ENCODE measurements around the gene VWDE. TPM values are rescaled to one million over a fixed set of nuclear protein-coding genes. Genes with fewer than 3 reads are reported as not detected.

The VWDE gene
- total and polyA plus RNA-seq, 2 of the 13 experiments (the other 11 are each of a cell fraction or from before 2014, with no cell fraction given) = 0.12 to 0.27 TPM

DNA sequence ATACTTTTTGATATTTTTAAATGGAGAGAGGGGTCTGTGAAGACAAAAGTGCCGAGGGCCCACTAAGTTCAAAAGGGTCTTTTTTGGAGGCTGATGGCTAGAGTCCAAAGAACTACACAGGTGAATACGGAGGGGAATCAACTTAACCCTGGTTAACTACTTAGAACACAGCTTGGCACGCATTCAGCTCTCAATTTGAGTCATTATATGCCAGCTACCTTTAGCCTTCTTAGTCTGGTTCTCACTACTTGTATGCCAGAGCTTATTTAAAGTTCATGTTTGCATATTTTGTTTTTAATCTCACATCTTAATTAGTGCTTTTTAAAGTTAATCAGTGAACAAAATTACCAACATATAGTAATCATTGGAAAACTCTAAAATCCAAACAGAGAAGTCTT lies 80.8 kb downstream of the VWDE start:
- no peak overlapping the region for H3K4me3 ChIP-seq (replicated peaks in 1 of 3; ENCODE audit: insufficient read depth in 1 of 3, low read depth in 2 of 3, low read length in 3 of 3)
- H3K27ac ChIP-seq (ENCODE audit: extremely low read length, insufficient read depth, low read length) = no peak overlapping the region
- H3K36me3 ChIP-seq (replicated peaks in 1 of 2; ENCODE audit: control insufficient read depth in 1 of 2, insufficient read depth in 2 of 2, low read length in 2 of 2) = no peaks in the 10 kb centered on the region
- no peak for DNase-seq (ENCODE audit: low spot score)
- H3K27me3 ChIP-seq (ENCODE audit: control insufficient read depth in 1 of 2, insufficient read depth in 2 of 2, low read length in 2 of 2) = no peaks in the 10 kb centered on the region
- no peak for FAIRE-seq
- no peaks in the 10 kb centered on the region for H3K79me2 ChIP-seq (ENCODE audit: insufficient read depth, low read length)
- in situ Hi-C loops (cut with HindIII; ENCODE audit: extremely low pct_ligation_motif_present, low pct_unique_long_range_greater_than_20kb) (loop anchor here (5.0 kb wide), 1 partner anchor 256 kb away; no protein-coding TSS in a partner anchor), intact Hi-C loops (cut with micrococcal nuclease; ENCODE audit: unreplicated experiment) (loop anchor here (1.0 to 5.0 kb wide), 4 partner anchors 78 to 896 kb away; no protein-coding TSS in a partner anchor)
- TSS peak; percentile 87 for BruUV-seq (replicated peaks)
- H3K9me3 ChIP-seq (ENCODE audit: low read length) = no peaks in the 10 kb centered on the region
- no peaks in the 10 kb centered on the region for H4K20me1 ChIP-seq (ENCODE audit: insufficient read depth, low read length)
- TF ChIP-seq, protein P1, sequence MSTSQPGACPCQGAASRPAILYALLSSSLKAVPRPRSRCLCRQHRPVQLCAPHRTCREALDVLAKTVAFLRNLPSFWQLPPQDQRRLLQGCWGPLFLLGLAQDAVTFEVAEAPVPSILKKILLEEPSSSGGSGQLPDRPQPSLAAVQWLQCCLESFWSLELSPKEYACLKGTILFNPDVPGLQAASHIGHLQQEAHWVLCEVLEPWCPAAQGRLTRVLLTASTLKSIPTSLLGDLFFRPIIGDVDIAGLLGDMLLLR (CRISPR knock-in tag; IDR thresholded peaks at IDR 0.05) = no peak
- TF ChIP-seq HDAC6 (IDR thresholded peaks at IDR 0.05; ENCODE audit: low read depth, low read length) (no peak), HES4 (CRISPR knock-in tag; IDR thresholded peaks at IDR 0.05; ENCODE audit: borderline replicate concordance) (no peak), TEAD3 (CRISPR knock-in tag; optimal IDR thresholded peaks at IDR 0.05; ENCODE audit: borderline replicate concordance) (no peak), GATA4 (IDR thresholded peaks at IDR 0.05; ENCODE audit: borderline replicate concordance, low read depth) (no peak), KDM2A (CRISPR knock-in tag; IDR thresholded peaks at IDR 0.05; ENCODE audit: borderline replicate concordance, low read depth) (no peak), ZKSCAN1 (IDR thresholded peaks at IDR 0.05; ENCODE audit: low read length) (no peak)
- TF ChIP-seq, protein P2, sequence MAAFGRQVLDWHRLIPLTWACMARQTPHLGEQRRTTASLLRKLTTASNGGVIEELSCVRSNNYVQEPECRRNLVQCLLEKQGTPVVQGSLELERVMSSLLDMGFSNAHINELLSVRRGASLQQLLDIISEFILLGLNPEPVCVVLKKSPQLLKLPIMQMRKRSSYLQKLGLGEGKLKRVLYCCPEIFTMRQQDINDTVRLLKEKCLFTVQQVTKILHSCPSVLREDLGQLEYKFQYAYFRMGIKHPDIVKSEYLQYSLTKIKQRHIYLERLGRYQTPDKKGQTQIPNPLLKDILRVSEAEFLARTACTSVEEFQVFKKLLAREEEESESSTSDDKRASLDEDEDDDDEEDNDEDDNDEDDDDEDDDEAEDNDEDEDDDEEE (CRISPR knock-in tag; IDR thresholded peaks at IDR 0.05) = no peak
- no peaks in the 10 kb centered on the region for H3K4me1 ChIP-seq (ENCODE audit: insufficient read depth, low read length)
- H3K9ac ChIP-seq (ENCODE audit: insufficient read depth, low read depth, low read length) = no peak overlapping the region
- ChIA-PET POLR2A (no interaction called here), CTCF (ENCODE audit: low intra/inter-chr PET ratio, low total read pairs) (interaction anchor here (1.1 to 2.6 kb wide), 2 partner anchors 78 to 255 kb away, joined by 3 to 42 read pairs; no protein-coding TSS in a partner anchor)
- no peak overlapping the region for H3K4me2 ChIP-seq (ENCODE audit: low read depth, low read length)
- 21% methylated on average over 3 of the region's 3 CpGs for WGBS (ENCODE audit: low lambda C conversion rate)
- ATAC-seq = no peak
- no peak overlapping the region for H2AFZ ChIP-seq (ENCODE audit: low read length)

All from HepG2 (cell line).